H9 (cell line): ENCODE data around the gene RASGEF1C. TPM values are rescaled to one million over a fixed set of nuclear protein-coding genes. Genes with fewer than 3 reads are reported as not detected.

ENCODE experiments used
- DNase-seq: peaks from one replicate; pipeline ENCODE4 v3.0.0-alpha.2; 2017
- H2AFZ ChIP-seq: one replicate; pipeline ENCODE4 v1.6.1; 2013; ENCODE audit warnings: mild to moderate bottlenecking, low read length, control low read depth, moderate library complexity
- H2AK5ac ChIP-seq: 2 replicates; pipeline ENCODE4 v1.6.1; 2013; ENCODE audit warnings: low read length, control low read depth, mixed read lengths; ENCODE audit not compliant: insufficient read length
- H2BK120ac ChIP-seq: one replicate; pipeline ENCODE4 v1.6.1; 2013; ENCODE audit warnings: low read depth, mild to moderate bottlenecking, low read length, control low read depth, inconsistent platforms; ENCODE audit not compliant: poor library complexity, severe bottlenecking
- H2BK12ac ChIP-seq: 2 replicates; pipeline ENCODE4 v1.6.1; 2013; ENCODE audit warnings: low read length, control low read depth, mixed read lengths, low read depth; ENCODE audit not compliant: insufficient read length
- H2BK15ac ChIP-seq: 2 replicates; pipeline ENCODE4 v1.6.1; 2013; ENCODE audit warnings: low read depth, low read length, control low read depth
- H2BK20ac ChIP-seq: one replicate; pipeline ENCODE4 v1.6.1; 2013; ENCODE audit warnings: low read depth, mild to moderate bottlenecking, low read length, control low read depth, inconsistent platforms; ENCODE audit not compliant: poor library complexity, severe bottlenecking
- H2BK5ac ChIP-seq: 2 replicates; pipeline ENCODE4 v1.6.1; 2013; ENCODE audit warnings: low read length, control low read depth, mixed read lengths; ENCODE audit not compliant: insufficient read length
- H3K14ac ChIP-seq: 2 replicates; pipeline ENCODE4 v1.6.1; 2013; ENCODE audit warnings: low read length, control low read depth; ENCODE audit not compliant: insufficient read depth
- H3K18ac ChIP-seq: 2 replicates; pipeline ENCODE4 v1.6.1; 2013; ENCODE audit warnings: low read depth, mild to moderate bottlenecking, mixed read lengths, low read length, control low read depth; ENCODE audit not compliant: insufficient read length
- H3K23ac ChIP-seq: 2 replicates; pipeline ENCODE4 v1.6.1; 2013; ENCODE audit warnings: low read length, control low read depth, mixed read lengths, low read depth; ENCODE audit not compliant: insufficient read length
- H3K23me2 ChIP-seq: 2 replicates; pipeline ENCODE4 v1.6.1; 2013; ENCODE audit warnings: low read depth, mild to moderate bottlenecking, mixed read lengths, low read length, control low read depth; ENCODE audit not compliant: insufficient read length, poor library complexity, severe bottlenecking
- H3K27ac ChIP-seq: 2 replicates; pipeline ENCODE4 v1.5.1; 2013; ENCODE audit warnings: low read length, control low read depth, mixed read lengths, low read depth; ENCODE audit not compliant: insufficient read length
- H3K27me3 ChIP-seq: 2 replicates; pipeline ENCODE4 v1.6.1; 2013; ENCODE audit warnings: low read length, control low read depth, inconsistent platforms; ENCODE audit not compliant: insufficient read depth
- H3K4ac ChIP-seq: 2 replicates; pipeline ENCODE4 v1.6.1; 2013; ENCODE audit warnings: low read depth, mild to moderate bottlenecking, control low read depth, inconsistent platforms, low read length, moderate library complexity
- H3K4me1 ChIP-seq: 2 replicates; pipeline ENCODE4 v1.6.1; 2013; ENCODE audit warnings: low read length, control low read depth, inconsistent platforms; ENCODE audit not compliant: insufficient read depth
- H3K4me2 ChIP-seq: 2 replicates; pipeline ENCODE4 v1.6.1; 2013; ENCODE audit warnings: low read length, control low read depth, mixed read lengths; ENCODE audit not compliant: insufficient read length, insufficient read depth
- H3K56ac ChIP-seq: 2 replicates; pipeline ENCODE4 v1.6.1; 2013; ENCODE audit warnings: low read depth, mild to moderate bottlenecking, mixed read lengths, low read length, control low read depth; ENCODE audit not compliant: insufficient read length
- H3K79me1 ChIP-seq: 2 replicates; pipeline ENCODE4 v1.6.1; 2013; ENCODE audit warnings: low read depth, mild to moderate bottlenecking, moderate library complexity, low read length, control low read depth, inconsistent platforms; ENCODE audit not compliant: insufficient read depth, poor library complexity, severe bottlenecking
- H3K79me2 ChIP-seq: 2 replicates; pipeline ENCODE4 v1.6.1; 2013; ENCODE audit warnings: low read length, control low read depth, inconsistent platforms; ENCODE audit not compliant: insufficient read depth
- H3K9ac ChIP-seq: 2 replicates; pipeline ENCODE4 v1.6.1; 2013; ENCODE audit warnings: low read length, control low read depth, mixed read lengths; ENCODE audit not compliant: insufficient read length; ENCODE audit errors: extremely low read depth
- H3K9me3 ChIP-seq: one replicate; pipeline ENCODE4 v1.6.1; 2013; ENCODE audit warnings: low read depth, low read length, inconsistent platforms; ENCODE audit not compliant: control insufficient read depth
- H3T11ph ChIP-seq: one replicate; pipeline ENCODE4 v1.6.1; 2013; ENCODE audit warnings: mild to moderate bottlenecking, low read length, control low read depth, inconsistent platforms
- H4K20me1 ChIP-seq: one replicate; pipeline ENCODE4 v1.6.1; 2013; ENCODE audit not compliant: control insufficient read depth, insufficient read length, insufficient read depth
- H4K5ac ChIP-seq: 2 replicates; pipeline ENCODE4 v1.6.1; 2013; ENCODE audit warnings: low read depth, mild to moderate bottlenecking, mixed read lengths, low read length, control low read depth; ENCODE audit not compliant: insufficient read length
- H4K8ac ChIP-seq: replicated peaks from 2 replicates; pipeline ENCODE4 v1.6.1; 2013; ENCODE audit warnings: low read length, control low read depth, mixed read lengths, low read depth; ENCODE audit not compliant: insufficient read length
- H4K91ac ChIP-seq: 2 replicates; pipeline ENCODE4 v1.6.1; 2013; ENCODE audit warnings: low read depth, mild to moderate bottlenecking, moderate library complexity, mixed read lengths, low read length, control low read depth; ENCODE audit not compliant: insufficient read length
- H3K27ac Mint-ChIP-seq, 3 experiments: 2 replicates in 2 of 3; 3 replicates in 1 of 3; pipeline ENCODE4 v1.8.0; 2020 to 2021; ENCODE audit warnings: mixed read lengths in 3 of 3, mild to moderate bottlenecking in 1 of 3, moderate library complexity in 1 of 3
- H3K27me3 Mint-ChIP-seq: 2 replicates; pipeline ENCODE4 v1.8.0; 2021; ENCODE audit warnings: low read depth, mild to moderate bottlenecking, moderate library complexity, mixed read lengths
- H3K36me3 Mint-ChIP-seq, 3 experiments: 2 replicates in 2 of 3; 3 replicates in 1 of 3; pipeline ENCODE4 v1.8.0; 2020 to 2021; ENCODE audit warnings: low read depth in 3 of 3, mixed read lengths in 3 of 3; ENCODE audit not compliant: insufficient read depth in 1 of 3
- H3K4me1 Mint-ChIP-seq, 2 experiments: 2 replicates each; pipeline ENCODE4 v1.8.0; 2020; ENCODE audit warnings: mixed read lengths in 2 of 2
- H3K4me3 Mint-ChIP-seq, 2 experiments: 2 replicates in 1 of 2; 3 replicates in 1 of 2; pipeline ENCODE4 v1.8.0; 2020 to 2021; ENCODE audit warnings: mild to moderate bottlenecking in 2 of 2, mixed read lengths in 2 of 2, moderate library complexity in 1 of 2
- H3K9me3 Mint-ChIP-seq, 2 experiments: 2 replicates in 1 of 2; 3 replicates in 1 of 2; pipeline ENCODE4 v1.8.0; 2020; ENCODE audit warnings: mild to moderate bottlenecking in 2 of 2, mixed read lengths in 2 of 2, moderate library complexity in 1 of 2
- WGBS: extraction: QIAGEN DNeasy Blood & Tissue Kit; methylation state at CpG from one replicate; pipeline ENCODE4 v1.1.7; 2013; ENCODE audit warnings: missing lambda C conversion rate, low lambda C conversion rate, mixed read lengths; ENCODE audit not compliant: insufficient read length; ENCODE audit errors: extremely low coverage; 5-methylcytosine and 5-hydroxymethylcytosine counted together
- total RNA-seq: library from RNA; stranded (reverse); gene quantifications from 2 replicates; pipeline ENCODE4 v1.2.1, GENCODE V29; 2021
- TF ChIP-seq, protein P1 (sequence below): fragments of 200-600 bp; sonication (generic); conservative IDR thresholded peaks from 3 replicates; pipeline ENCODE4 v1.8.0; 2021; ENCODE audit warnings: antibody characterized with exemption, mild to moderate bottlenecking

RASGEF1C gene
- total RNA-seq, 1 experiment from 2014 or later, result 0.83 TPM

DNA sequence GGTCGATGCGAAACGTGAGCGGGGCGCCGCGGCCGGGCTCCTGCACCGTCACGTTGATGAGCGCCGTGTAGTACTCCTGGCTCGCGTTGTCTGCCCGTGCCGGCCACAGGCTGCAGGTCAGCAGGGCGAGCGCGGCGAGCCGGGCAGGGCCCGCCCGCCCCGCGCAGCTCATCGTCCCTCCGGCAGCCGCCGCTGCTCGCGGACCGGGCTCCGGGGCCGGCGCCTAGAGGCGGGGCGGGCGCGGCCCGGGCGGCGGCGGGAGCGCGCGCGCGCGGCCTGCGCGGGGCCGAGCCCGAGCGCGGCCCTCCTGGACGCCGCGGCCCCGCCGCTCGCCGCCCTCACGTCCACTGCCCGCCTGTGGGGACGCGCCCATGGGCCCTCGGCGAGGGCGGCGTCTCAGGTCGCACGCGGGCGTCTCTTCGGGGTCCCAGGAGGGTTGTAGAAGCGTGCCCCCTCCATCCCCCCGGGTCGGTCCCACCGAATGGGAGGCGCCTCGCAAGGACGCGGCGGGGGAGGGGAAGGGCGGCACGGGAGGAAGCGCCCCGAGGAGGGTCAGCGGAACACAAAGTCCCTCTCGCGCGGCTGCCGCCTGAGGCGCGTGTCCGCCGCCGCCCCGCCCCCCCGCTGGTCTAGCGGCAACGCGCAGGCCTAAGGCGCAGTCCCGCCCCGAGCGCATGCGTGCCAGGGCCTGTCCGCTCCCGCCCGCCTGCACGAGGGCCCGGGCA lies 137.3 kb downstream of the RASGEF1C start, which contains the start of gene RNF130:
RNF130 (minus strand) TSS at position 229 of the 725 bp plus-strand sequence; CDS start at position 172, 57 bp downstream.
- H4K20me1 ChIP-seq, result no peaks in the 10 kb centered on the region
- peak within 1 kb of the TSS in 2 of 3 experiments; percentile 79 to 92; a peak in 4 of 7 replicates for H3K27ac Mint-ChIP-seq
- H3K9me3 Mint-ChIP-seq, result peaks cover 15 to 18% of the 10 kb centered on the region in 2 experiments
- no peak within 1 kb of the TSS for H3K27ac ChIP-seq
- H3K4ac ChIP-seq, result no peak within 1 kb of the TSS; the same call in 1 of the 2 replicates
- TF ChIP-seq, protein P1, sequence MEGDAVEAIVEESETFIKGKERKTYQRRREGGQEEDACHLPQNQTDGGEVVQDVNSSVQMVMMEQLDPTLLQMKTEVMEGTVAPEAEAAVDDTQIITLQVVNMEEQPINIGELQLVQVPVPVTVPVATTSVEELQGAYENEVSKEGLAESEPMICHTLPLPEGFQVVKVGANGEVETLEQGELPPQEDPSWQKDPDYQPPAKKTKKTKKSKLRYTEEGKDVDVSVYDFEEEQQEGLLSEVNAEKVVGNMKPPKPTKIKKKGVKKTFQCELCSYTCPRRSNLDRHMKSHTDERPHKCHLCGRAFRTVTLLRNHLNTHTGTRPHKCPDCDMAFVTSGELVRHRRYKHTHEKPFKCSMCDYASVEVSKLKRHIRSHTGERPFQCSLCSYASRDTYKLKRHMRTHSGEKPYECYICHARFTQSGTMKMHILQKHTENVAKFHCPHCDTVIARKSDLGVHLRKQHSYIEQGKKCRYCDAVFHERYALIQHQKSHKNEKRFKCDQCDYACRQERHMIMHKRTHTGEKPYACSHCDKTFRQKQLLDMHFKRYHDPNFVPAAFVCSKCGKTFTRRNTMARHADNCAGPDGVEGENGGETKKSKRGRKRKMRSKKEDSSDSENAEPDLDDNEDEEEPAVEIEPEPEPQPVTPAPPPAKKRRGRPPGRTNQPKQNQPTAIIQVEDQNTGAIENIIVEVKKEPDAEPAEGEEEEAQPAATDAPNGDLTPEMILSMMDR, result no peak
- H3K27me3 Mint-ChIP-seq, result peaks cover 26% of the 10 kb centered on the region
- H2BK20ac ChIP-seq, result no peak within 1 kb of the TSS
- no peak within 1 kb of the TSS for H2BK120ac ChIP-seq
- H2AFZ ChIP-seq, result no peak within 1 kb of the TSS
- H3K4me3 Mint-ChIP-seq, result peak within 1 kb of the TSS; percentile 91 to 96
- no peak within 1 kb of the TSS for H4K5ac ChIP-seq
- H3K79me1 ChIP-seq, result no peaks in the 10 kb centered on the region
- H3K23ac ChIP-seq, result no peak within 1 kb of the TSS
- peaks cover 8 to 17% (median 10%) of the 10 kb centered on the region in 3 experiments for H3K36me3 Mint-ChIP-seq
- no peak within 1 kb of the TSS for H3K56ac ChIP-seq
- H3K4me1 ChIP-seq, result peaks cover 8% of the 10 kb centered on the region; the same call in 1 of the 2 replicates
- H3K4me2 ChIP-seq, result peak within 1 kb of the TSS; percentile 77
- H4K8ac ChIP-seq, result no peak within 1 kb of the TSS
- H3K27me3 ChIP-seq, result peaks cover 3% of the 10 kb centered on the region; the same call in 1 of the 2 replicates
- peak within 1 kb of the TSS; percentile 98 for H3K18ac ChIP-seq
- peak; percentile 91 for DNase-seq
- peak within 1 kb of the TSS; percentile 76 for H3K9ac ChIP-seq
- peaks cover 5% of the 10 kb centered on the region for H3K9me3 ChIP-seq
- H2BK12ac ChIP-seq, result no peak within 1 kb of the TSS
- no peak within 1 kb of the TSS for H3T11ph ChIP-seq
- H2BK15ac ChIP-seq, result no peak within 1 kb of the TSS
- no peak within 1 kb of the TSS for H2AK5ac ChIP-seq
- peak within 1 kb of the TSS; percentile 99 for H3K14ac ChIP-seq
- H2BK5ac ChIP-seq, result no peak within 1 kb of the TSS
- peaks cover 17% of the 10 kb centered on the region for H3K23me2 ChIP-seq
- no peak within 1 kb of the TSS for H4K91ac ChIP-seq
- WGBS, result no CpG with 5 or more reads among the region's 113 CpGs
- H3K79me2 ChIP-seq, result peaks cover 24% of the 10 kb centered on the region; the same call in 1 of the 2 replicates
- H3K4me1 Mint-ChIP-seq, result peaks cover 39 to 41% of the 10 kb centered on the region in 2 experiments
